HG03520 (cell line): Measurements from ENCODE around the gene RSBN1L.
"Not testable (repeated sequence)": the region's sequence is repeated elsewhere in the genome, so short reads cannot be mapped to it uniquely, and the experiment has no call there.

ENCODE experiments used
- ATAC-seq: cut with Tn5 transposase; IDR thresholded peaks from one replicate; pipeline ENCODE4 v1.9.1; 2021; ENCODE audit warnings: mild to moderate bottlenecking, moderate library complexity; ENCODE audit not compliant: unreplicated experiment

The RSBN1L gene

DNA sequence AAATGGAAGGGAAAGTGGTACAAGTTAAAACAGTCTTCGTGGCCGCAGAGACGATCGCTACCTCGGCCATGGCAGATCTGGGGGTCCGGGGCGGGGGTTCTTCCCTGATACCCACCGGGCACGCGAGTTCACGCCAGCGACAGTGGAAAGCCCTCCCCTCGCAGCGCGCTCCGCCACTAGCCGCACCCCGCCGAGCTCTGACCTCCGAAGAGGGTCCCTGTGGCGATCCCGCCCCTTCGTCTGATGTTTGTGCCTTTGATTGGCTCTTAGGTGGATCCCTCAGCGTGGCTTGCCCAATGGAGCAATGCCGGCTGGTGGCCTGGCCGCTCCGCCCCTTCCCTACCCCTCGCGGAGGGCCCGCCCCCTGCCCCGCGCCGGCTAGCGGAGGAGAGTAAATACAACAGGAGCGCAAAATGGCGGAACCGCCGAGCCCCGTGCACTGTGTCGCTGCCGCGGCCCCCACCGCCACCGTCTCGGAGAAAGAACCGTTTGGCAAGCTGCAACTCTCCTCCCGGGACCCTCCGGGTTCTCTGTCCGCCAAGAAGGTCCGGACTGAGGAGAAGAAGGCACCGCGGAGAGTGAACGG is at the start of gene RSBN1L:
RSBN1L (plus strand) TSS at position 403 of the 586 bp plus-strand sequence; CDS start at position 414, 11 bp downstream.
- peak; percentile 96 for ATAC-seq

DNA sequence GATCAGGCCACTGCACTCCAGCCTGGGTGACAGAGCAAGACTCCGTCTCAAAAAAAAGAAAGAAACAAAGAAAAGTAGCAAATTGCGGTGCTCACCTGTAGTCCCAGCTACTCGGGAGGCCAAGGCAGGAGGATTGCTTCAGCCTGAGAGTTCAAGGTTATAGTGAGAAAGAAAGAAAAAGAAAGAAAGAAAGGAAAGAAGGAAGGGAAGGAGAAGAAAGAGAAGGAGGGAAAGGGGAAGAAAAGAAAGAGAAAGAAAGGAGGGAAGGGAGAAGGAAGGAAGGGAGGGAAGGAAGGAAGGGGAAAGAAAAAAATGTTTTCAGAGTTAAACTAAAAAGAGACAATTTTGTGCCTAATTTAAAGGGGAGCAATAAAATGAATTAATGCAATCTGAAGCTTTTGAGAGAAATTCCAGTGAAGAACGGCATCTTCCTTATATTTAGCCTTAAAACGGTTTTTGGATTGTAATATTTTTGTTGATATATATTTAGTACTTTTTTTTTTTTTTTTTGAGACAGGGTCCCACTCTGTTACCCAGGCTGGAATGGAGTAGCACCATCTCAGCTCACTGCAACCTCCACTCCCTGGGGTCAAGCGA is 47.4 kb upstream of the RSBN1L start:
- ATAC-seq = no peak

DNA sequence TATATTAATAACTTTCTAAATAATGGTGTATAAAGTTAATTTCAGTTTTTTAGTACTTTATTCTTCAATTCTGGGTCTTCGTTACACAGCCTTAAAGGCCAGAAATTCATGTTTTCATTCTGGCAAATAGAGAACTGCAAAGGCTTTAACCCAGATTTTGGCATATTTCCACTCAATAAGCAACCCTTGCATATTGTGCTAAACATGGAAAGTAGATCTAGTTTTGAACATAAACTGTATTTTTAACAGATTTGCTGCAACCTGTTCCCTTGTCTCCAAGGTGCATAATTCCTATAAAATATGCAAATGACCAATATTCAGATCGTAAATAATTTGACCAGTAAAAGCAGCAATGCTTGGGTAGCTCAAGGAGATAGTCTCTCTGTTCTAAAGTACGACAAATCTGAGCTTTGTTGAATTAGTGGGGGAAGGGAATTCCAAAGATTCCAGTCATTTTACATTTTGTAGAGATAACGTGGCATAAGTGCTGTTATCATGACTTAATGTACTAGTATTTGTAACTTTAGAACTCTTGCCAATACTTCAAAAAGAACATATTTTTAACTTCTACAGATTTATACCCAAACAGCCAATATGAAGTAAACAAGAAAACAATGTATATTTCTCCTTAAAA is 46.4 kb upstream of the RSBN1L start:
- no peak for ATAC-seq

DNA sequence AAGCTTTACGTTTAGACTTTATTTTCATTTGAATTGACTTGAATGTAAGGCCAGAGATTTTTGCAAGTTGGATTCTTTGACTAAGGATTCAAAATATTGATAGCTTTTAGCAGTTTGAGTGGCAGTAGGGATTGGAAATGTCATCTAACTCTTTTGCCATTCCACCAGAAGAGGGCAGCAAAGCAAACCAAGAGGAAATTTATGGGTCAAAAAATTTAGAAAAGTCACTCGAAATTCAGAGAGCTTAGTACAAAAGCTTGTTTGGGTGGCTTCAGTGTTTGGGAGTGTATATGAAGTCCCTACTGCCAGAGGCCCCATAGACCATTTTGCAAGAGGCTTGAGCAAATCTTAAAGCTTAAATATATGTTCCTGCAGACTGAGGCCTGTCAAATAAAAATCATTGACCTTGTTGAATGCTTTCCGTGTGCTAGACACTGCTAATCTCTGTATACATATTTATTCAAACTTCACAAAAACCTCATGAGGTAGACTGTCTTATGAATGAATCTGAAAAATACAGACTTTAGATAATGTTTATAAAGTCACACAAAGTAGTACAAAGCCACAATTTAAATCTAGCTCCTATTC is 44.6 kb upstream of the RSBN1L start:
- no peak for ATAC-seq

DNA sequence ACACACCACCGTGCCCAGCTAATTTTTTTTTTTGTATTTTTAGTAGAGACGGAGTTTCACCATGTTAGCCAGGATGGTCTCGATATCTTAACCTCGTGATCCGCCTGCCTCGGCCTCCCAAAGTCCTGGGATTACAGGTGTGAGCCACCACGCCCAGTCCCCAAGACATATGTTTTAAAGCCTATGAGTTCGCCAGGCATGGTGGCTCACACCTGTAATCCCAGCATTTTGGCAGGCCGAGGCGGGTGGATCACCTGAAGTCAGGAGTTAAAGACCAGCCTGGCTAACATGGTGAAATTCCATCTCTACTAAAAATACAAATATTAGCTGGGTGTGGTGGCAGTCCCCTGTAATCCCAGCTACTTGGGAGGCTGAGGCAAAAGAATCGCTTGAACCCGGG is 43.4 kb upstream of the RSBN1L start:
- not testable (repeated sequence) for ATAC-seq

DNA sequence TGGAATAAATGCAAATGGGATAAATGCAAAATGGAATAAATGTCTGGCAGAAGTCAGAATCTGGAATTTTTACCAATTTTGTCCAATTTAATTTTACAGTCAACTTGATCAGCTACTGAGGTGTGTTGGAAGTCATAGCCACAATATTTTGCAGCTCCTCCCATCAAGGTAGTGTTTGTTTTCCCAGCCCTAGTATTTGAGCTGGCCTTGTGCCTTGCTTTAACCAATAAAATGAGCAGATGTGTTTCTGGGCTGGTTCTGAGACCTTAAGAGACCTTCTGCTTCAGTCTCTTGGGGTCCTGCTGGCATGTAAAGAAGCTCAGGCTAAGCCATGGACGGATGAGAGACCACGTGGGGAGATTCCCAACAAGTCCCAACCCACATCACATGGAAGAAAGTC is 42.7 kb upstream of the RSBN1L start:
- no peak for ATAC-seq

DNA sequence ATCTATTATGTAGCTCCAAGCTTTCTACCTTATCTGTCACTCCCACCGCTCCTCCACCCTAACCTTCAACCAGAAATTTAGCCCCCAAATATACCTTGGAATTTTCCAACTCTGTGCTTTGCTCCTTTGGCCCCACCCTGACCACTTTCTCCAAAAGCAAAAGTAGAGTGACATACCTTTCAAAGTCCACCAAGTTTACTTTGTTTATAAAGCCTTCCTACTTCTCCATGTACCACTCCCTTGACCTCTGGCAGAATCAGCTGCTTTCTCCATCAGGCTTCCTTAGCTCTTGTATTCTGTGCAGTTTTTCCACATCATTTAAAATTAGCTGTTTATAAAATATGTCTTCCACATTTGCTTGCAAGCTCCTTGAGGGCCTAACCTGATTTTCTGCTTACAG is 40.9 kb upstream of the RSBN1L start:
- no peak for ATAC-seq

DNA sequence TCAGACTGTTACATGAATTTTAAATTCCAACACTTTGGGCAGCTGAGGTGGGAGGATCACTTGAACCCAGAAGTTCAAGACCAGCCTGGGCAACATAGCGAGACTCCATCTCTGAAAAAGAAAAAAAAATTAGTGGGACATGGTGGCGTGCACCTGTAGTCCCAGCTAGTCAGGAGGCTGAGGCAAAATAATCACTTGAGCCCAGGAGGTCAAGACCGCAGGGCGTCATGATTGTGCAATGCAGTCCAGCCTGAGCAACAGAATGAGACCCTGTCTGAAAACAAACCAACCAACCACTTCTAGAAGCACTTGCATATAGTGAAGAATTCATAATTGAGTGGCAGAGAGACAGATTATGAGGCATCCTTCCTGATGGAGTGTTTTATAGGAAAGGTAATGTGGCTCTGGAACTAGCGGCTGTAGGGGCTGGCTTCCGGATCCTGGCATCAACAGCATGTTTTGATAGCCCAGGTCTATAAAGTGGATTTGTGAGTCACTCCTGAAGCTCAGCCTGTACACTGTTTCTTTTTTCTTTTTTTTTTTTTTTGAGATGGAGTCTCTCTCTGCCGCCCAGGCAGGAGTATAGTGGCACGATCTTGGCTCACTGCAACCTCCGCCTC is 40.3 kb upstream of the RSBN1L start:
- no peak for ATAC-seq

DNA sequence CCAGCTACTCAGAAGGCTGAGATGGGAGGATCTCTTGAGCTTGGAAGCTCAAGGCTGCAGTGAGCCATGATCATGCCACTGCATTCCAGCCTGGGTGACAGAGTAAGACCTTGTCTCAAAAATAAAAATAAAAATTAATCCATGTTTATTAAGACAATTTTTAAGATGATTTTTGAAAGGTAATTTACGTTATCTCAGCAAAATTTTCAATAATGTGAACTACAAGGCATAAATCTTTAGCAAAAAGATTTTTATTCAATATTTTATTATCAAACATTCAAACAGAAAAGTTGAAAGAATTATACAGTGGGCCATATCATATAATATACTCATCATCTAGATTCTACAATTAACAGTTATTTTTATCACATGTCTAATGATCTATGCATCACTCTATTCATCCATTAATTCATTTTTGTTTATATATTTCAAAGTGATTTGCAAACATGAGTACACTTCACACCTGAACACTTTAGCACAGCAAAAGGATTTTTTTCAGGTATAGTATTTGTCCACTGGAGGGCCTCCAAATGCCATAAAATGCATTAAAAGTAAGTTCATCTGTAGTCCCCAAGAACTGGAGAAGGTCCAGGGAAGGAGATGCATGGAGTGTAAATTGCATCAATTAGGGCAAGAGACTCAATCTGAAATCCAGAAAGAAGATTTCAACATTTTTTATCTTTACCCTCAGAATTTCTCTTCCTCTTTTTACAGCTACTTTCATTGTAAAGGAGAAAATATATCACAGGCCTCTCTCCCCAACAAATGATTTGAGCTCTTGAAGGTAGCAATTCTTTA is 38.6 kb upstream of the RSBN1L start:
- no peak for ATAC-seq

DNA sequence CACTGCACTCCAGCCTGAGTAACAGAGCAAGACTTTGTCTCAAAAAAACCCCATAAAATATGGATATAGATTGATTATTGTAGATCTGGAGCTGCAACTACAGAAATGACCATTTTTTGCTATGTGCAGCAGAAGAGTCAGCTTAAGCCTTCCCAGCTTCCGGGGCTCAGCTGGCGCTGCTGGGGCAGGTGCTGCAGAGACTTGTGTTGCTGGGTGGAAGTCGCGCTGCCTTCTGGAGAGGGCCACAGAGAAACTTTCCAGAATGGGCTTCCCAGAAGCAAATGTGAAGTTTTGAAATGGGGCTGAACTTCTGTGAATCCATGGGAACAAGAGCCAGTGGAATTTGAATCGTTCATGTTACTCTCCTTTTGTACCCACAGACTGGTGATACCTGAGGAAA is 37.3 kb upstream of the RSBN1L start:
- no peak for ATAC-seq

DNA sequence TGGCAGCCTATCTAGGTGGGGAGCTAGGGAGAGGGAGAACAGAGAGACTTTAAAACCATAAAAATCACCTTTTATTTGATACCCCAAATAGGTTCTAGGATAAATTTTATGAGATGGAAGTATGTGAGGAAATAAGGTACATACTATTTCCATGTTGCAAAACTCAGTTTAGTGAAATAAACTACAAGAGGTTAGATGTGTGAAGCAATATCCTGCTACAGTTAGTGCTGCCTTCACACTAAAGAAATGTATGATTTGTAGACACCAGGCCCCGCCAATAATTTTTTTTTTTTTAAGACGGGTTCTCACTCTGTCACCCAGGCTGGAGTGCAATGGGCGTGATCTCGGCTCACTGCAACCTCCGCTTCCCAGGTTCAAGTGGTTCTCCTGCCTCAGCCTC is 34.4 kb upstream of the RSBN1L start:
- no peak for ATAC-seq

DNA sequence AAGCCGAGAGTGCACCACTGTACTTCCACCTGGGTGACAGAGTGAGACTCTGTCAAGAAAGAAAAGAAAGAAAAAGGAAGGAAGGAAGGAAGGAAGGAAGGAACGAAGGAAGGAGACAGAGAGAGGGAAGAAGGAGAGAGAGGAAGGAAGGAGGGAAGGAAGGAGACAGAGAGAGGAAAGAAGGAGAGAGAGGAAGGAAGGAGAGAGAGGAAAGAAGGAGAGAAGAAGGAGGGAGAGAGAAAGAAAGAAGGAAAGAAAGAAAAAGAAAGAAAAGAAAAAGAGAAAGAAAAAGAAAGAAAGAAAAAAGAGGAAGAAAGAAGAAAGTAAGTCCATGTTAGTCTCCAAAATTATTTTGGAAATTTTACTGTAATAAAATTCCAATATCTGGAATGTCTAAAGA is 33.4 kb upstream of the RSBN1L start:
- ATAC-seq = no peak

DNA sequence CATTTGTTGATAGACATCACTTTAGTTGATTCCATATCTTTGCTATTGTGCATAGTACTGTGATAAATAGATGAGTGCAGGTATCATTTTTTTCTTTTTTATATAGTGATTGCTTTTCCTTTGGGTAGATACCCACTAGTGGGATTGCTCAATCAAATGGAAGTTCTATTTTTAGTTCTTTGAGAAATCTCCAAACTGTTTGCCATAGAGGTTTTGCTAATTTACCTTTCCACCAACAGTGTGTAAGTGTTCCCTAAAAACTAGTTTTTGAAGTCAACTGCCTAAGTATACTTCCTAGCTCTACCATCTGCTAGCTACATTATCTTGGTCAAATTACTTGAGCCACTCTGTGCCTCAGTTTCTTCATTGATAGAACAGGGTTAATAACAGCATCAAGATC is 31.5 kb upstream of the RSBN1L start:
- ATAC-seq = no peak

DNA sequence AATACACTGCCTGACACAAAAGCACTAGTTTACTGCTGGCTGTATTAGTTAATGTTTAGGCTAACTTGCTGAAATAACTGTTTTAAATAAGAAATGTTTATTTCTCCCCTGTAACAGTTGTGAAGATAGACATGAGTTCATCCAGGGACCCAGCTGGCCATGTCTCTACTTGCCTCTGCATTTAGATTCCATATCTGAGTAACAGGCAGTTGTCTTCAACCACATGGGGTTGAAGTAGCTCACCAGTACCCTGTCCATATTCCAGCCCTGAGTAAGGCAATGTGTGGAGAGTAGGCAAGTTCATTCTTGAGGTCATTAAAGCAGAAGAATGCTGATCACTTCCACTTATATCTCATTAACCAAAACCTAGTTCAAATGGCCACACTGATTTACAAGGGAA is 31.1 kb upstream of the RSBN1L start:
- no peak for ATAC-seq

DNA sequence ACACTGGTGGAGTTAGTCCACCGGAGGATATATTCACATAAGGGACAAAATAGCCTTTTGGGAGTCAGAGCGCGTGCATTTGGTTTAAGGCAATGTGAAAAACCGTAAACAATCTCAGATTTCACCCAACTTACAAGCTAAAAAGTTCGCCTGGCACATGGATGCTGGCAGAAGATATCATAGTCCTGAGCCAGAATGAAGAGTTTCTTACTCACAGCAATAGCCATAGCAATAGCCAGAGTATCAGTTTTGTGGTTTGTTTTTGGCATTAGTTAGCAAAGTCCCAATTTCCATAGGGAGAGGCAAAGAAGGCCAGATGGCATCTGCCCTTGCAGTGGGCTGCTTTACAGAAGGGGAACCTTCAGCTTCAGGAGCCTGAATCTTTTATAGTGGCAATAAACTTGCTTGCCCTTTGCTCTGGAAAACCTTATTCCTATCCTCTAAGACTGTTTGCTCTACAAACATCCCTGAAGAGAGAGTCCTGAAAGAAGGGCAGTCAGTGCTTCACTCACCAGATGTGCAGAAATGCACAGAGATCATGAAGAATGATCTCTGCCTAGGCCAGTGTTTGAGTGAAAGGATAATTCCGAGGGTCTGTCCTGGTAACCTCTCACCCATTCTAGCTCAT is 28.7 kb upstream of the RSBN1L start:
- no peak for ATAC-seq

DNA sequence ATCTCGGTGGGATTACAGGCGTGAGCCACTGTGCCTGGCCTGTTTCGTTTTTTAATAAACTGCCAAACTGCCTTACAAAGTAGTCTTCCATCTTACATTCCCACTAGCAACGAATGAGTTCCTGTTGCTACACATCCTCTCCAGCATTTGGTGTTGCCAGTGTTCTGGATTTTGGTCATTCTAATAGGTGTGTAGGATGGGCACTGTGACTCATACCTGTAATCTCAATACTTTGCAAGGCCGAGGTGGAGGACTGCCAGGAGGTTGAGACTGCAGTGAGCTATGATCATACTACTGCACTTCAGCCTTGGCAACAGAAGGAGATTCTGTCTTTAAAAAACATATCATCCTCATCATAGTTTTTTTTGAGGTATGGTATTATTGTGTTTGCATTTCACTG is 21.4 kb upstream of the RSBN1L start:
- no peak for ATAC-seq

DNA sequence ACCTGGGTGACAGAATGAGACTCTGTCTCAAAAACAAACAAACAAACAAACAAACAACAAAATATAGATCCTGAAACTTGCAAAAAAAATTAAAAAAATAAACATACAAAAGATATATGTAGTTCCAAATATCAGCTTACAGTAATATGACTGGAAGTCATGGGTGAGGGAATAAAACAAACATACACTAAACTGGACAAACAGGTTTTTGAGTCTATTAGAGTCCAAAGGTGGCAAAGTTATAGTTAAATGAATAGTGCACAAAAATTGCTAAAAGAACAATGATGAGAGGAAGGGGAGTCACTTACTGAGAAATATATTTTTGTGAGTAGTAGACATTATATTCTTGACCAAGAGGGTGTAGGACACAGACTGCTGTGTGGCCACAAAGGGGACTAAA is 16.7 kb upstream of the RSBN1L start:
- ATAC-seq = no peak

DNA sequence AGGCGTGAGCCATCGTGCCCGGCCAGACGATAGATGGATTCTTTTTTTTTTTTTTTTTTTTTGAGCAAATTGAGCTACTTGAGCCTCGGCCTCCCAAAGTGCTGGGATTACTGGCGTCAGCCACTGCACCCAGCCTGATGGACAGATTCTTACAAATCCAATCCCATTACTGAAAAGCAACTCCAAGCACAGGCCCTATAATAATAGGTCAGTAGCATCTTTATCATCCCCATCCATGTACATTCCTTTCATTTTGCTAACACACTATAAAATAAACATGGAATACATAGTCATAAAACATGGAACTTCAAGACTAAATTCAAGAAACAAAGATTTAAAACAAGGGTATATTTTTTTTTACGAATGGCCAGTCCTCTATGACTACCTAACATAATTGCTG is 16.0 kb upstream of the RSBN1L start:
- no peak for ATAC-seq

DNA sequence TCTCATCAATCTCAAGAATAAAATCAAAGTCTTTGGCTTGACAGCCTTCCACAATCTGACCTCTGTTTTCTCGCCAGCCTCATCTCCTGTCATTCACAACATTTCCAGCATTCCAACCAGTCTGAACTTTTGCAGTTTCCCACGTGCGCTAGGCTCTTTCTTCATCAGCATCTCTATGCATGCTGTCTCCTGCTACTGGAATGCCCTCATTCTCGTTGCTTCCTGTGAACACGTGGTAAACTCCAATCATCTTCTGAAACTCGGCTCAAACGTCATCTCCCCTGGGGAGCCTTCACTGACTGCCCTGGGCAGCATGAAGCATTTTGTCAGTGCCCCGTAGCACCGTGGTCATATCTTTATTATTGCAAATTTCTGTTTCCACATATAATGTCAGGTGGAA is 12.2 kb upstream of the RSBN1L start:
- no peak for ATAC-seq

DNA sequence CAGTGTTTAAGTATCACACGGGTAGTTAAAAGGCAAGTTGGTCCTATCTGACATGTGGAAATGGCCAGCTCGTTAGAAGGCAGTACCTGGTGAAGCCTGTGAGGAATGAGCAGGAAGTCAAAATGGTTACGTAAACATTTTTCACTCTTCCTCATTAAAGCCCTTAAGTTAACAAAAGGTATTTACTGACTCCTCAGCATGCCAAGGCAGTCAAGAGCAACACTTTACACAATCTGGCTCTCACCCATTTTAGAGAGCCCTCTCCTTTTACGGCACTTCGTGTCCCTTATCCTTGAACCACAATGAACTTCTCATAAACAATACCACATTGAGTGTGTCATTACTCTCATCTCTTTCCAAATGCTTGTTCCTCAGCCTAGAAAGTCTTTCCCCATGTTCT is 11.0 kb upstream of the RSBN1L start:
- ATAC-seq = no peak
